G401.6 (cell line): ENCODE results near the gene COL16A1.

Source experiments
- FAIRE-seq: peaks from 2 replicates; lab custom pipeline; 2012; peaks lifted over from hg19 to GRCh38; lab: Jason Lieb, UNC

Gene COL16A1

GRCh38 chr1:31663622-31664452, 40.0 kb downstream of the COL16A1 start:
- FAIRE-seq, result peak; percentile 50

DNA sequence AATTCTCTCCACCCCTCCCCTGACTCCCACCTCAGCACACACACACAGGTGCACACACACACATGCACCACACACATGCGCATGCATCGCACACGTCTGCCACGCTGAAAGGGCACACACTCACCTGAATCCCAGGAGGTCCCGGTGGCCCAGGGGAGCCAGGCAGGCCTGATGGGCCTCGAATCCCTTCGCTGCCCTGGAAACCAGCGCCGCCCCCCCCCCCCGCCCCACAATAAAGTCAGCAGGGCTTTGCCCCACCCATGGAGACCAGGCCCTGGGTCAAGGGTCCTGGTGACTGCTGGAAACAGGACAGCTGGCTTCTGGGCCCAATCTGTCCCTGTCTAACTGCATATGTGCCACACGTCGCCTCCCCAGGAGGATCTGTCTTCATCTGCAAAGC, 41.4 kb downstream of the COL16A1 start:
- FAIRE-seq, result no peak

DNA sequence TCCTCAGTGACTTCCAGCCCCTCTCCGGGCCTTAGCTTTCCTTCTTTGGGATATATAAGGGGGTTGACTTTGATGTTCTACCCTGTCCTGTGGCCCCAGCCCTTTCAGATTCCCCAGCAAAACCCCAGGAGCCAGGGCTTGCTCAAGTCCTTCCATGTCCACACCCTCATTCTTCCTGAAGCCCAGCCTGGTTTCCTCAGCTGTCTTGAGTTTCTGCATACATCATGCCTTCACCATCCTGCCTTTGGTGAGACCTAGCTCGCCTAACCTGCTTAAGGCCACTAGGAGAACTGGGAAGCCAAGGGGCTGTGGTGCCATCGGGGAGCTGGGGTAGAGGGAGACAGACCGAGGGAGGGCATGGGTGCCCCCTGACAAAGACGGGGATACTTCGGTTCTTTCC, 42.0 kb downstream of the COL16A1 start:
- FAIRE-seq, result no peak

- FAIRE-seq, result no peak
Measured at GRCh38 chr1:31660871-31661455, 42.9 kb downstream of the COL16A1 start.

GRCh38 chr1:31659889-31660288, 43.9 kb downstream of the COL16A1 start:
- no peak for FAIRE-seq

DNA sequence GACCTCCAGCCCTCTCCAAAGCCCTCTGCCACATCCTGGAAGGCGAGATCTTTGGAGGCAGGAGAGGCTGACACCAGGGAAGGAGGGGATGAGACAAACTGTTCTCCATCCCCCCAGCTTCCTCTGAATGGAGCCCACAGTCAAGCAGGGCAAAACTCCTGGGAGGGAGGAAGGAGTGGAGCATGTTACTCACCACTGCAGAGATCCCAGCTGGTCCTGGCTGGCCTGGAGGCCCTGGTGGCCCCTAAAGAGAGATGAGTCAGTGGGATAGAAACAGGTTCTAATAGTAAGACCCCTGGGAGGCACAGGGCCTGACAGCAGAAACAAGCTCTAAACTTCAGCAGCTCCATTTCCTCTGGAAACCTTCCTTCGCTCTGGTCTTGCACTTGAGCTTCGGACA, 45.1 kb downstream of the COL16A1 start:
- no peak for FAIRE-seq

DNA sequence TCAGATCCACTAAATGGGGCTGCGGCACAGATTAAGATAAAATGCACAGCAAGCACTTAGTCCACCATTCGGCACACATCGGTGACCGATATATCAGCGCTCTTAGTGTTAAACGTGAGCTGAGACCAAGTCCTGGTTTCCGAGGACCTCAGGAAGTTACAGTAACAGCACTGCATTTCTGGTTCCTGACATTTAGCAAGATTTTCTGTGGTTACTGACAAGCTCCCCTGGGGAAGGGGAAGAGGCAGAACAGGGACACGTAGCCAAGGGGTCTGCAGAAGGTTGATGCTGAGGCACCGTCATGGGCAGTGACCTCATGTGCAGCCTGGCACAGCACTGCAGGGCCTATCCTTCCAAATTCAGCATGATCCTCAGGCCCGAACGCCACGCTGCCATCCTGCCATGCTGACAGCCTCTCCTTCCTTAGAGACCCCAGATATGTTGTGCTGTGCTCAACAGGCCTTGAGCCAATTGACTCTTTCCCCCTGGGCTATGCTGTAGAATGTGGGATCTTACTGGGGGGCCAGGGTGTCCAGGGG, 45.8 kb downstream of the COL16A1 start:
- no peak for FAIRE-seq

DNA sequence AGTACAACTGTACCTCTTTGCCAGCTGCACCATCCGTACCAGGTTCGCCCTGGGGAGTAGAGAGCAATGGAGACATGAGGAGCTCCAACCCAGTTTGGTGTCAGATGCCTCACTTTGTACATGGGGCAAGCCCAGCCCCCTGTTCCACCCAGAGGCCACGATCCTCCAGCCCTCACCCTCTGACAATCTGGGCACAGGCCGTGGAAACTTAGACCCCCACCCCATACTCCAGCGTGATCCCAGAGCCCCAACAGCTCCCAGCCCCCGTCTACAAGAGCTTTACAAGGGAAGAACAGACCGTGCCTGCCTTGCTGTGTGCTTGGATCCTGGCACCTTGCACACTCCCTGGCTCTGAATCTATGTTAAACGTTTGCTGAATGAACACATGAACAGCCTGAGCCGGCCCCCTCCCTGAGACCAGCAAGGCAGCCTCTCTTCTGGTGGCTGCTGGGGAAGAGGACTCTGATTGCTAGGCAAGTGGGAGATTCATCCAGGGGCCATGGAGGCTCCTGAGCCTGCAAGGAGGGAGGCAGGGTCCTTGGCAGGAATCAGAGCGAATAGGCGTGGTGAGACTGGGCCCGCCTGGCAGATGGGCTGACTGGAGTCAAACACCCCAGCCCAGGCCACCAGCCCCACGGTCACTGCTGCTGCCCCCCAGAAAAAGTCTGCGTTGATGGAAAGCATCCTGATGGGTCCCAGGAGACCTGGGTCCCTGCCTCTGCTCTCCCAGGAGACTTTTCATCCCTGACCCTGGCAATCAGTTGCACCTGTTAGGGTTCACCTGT, 46.6 kb downstream of the COL16A1 start:
- FAIRE-seq, result no peak

DNA sequence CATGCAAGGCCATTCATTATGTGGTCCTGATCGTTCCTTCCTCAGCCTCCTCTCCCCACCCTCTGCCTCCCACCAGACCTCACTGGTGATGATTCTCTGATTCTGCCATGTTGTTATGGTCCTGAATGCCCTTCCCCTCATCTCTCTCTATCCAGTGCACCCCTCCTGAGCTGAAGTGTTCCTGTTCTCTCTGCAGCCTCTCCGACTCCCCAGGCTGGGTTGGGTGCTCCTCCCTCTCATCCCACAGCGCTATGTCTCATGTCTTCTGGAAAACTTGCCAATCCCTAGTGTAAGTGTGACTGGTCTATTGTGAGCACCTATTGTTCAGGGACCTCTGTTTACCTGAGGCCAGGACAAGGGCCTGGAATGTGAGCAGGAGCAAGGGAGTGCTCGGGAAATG, 48.1 kb downstream of the COL16A1 start:
- FAIRE-seq, result no peak

GRCh38 chr1:31655104-31655503, 48.7 kb downstream of the COL16A1 start:
- no peak for FAIRE-seq

DNA sequence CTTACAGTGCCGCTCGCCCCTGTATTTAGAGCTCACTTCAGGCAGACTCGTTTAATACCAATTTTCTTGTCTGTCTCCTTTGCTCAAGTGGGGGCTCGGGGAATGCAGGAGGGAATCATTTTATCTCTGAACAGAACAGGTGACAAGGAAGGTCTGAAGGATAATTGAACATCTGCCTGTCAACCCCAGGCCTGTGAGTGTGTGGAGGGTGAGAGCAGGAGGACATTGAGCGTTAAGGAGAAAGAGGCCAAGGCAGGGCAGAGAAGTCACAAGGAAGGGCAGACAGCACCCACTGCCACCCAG, 49.4 kb downstream of the COL16A1 start:
- no peak for FAIRE-seq

- no peak for FAIRE-seq
Measured at GRCh38 chr1:31653717-31654473, 49.9 kb downstream of the COL16A1 start.

DNA sequence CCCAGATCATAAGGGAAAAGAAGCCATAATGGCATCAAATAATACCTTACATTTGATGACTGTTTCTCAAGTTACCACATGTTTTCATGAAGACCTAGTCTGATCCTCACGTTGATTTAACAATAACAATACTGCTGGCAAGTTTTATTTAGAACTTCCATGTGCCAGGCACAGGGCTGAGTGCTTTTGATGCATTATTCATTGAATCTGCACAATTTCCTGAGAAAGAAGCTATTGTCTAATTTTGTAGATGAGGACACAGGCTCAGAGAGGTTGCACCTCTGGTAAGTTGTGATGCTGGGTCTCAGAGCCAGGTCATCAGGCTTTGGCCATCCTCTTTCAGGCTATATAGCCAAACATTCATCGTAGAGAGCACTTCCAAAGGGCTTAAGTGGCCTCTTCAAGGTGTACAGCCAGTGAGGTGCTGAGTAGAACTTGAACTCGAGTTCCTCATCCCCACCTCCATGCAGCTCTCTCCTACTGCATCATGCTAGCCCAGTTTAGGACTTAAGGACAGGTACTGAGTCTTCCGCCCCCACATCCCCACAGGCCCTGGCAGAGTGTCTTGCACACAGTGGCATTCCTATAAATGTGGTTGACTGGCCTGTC, 50.8 kb downstream of the COL16A1 start:
- FAIRE-seq, result no peak

DNA sequence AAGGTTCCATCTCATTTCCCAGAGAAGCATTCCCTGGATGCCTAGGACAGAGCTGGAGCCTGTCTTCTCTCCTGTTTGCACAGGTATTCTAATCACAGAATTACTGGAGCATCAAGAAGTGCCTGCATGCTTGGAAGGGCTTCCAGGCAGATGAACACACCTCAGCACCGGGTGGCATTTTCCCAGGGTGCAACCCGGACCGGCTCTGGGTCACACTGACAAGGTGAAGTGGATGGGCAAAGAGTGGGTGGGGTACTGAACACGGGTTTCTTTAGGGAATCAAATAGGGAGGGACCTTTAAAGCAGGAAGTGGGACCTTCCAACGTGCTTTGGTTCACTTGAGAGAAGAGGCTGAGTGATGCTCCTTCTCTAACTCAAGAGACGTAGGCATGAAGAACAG, 52.1 kb downstream of the COL16A1 start:
- FAIRE-seq, result no peak

GRCh38 chr1:31651089-31651420, 52.8 kb downstream of the COL16A1 start:
- no peak for FAIRE-seq

- no peak for FAIRE-seq
Measured at GRCh38 chr1:31650161-31651088, 53.4 kb downstream of the COL16A1 start.

DNA sequence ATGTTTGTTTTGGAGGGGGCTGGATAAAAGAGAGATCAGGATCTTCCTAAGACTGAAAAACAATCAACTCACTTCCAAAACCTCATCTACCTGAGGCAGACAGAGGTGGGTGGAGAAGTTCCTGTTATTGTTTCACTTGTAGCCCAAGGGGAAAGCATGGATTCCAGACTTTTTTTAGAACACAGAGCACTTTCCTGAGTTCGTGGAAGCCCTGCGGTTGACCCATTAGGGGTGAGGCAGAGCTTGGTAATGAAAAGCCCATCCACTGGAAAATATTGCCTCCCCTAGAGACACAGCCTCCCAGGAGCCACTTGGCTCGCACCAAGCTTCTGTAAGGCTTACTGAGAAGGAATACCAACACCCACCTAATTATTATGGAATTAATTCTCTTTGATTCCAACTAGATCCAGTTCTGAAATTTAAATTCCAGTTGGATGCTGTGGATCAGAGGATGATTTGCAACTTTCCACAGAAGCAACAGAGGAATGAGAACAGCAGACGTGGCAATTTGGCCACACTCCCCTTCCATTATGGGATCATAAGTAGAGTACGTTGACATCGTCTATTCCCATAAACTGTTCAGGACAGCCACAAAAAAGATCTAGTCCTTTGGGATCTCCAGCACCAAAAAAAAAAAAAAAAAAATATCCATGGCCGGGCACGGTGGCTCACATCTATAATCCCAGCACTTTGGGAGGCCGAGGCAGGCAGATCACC, 55.0 kb downstream of the COL16A1 start:
- FAIRE-seq, result no peak

DNA sequence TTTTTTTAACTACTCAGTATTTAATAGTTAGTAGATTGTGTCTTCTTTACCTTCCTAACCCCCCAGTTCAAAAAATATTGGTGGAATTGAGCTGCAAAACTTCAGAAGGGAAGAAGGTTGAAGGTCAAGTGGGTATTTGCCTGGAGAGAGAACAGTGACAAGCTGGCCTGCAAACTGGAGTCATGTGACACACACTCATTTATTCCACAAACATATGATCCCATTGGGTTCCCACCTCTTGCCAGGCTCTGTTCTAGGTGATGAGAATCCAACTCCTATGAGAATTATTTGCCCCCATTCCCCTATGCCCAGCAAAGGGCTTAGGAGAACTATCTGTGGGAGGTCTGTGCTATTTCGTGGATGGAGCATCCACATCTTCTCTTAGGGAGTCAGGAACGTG, 55.6 kb downstream of the COL16A1 start:
- no peak for FAIRE-seq

GRCh38 chr1:31647106-31647505, 56.7 kb downstream of the COL16A1 start:
- FAIRE-seq, result no peak

DNA sequence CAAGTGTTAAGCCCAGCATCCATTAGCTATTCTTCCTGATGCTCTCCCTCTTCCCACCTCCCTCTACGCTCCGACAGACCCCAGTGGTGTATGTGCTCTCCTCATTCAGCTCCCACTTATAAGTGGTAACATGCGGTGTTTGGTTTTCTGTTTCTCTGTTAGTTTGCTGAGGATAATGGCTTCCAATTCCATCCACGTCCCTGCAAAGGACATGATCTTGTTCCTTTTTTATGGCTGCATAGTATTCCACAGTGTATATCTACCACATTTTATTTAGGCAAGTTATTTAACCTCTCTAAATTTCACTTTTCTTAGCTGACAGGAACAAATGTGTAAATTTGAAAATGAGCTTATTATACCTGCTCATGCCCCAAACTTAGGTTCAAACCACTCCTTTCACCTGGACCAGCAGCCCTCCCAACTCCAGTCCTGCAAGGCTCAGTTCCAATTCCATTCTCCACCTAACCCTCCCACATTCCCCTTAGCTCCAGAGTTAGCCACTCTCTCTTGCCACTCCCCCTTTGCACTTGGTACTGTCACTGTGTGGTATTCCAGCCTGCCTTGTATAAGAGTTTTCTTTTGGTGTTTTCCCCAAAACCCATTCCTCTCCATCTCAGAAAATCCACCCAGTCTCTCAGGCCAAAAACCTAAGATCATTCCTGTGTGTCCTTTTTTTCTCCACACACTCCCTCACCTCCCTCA, 57.4 kb downstream of the COL16A1 start:
- no peak for FAIRE-seq
